NB4 (cell line): ENCODE results near the gene AREL1.

Source experiments
- CTCF ChIP-seq: IDR thresholded peaks from one replicate; pipeline ENCODE4 v1.5.1; 2012; ENCODE audit warnings: low read depth, low read length
- POLR2A ChIP-seq: IDR thresholded peaks from 2 replicates; pipeline ENCODE4 v1.6.1; 2011; ENCODE audit warnings: mild to moderate bottlenecking; ENCODE audit not compliant: insufficient read length; ENCODE audit errors: extremely low read depth

GRCh38 chr14:74653386-74654138, 59.3 kb downstream of the AREL1 start:
- TF ChIP-seq CTCF (no peak), POLR2A (no peak)
